Fibroblast of peridontal ligament (primary cell): Measurements from ENCODE around the gene NEGR1.
A peak's percentile ranks its signal among the peaks of the same experiment; 100 is the strongest.

Experiments
- DNase-seq: peaks from one replicate; pipeline ENCODE4 v3.0.0-alpha.2; 2010; ENCODE audit errors: extremely low read depth

The NEGR1 gene

GRCh38 chr1:71565262-71565661, 717.1 kb downstream of the NEGR1 start:
- peak; percentile 85 for DNase-seq

GRCh38 chr1:71562298-71562697, 720.0 kb downstream of the NEGR1 start:
- no peak for DNase-seq

GRCh38 chr1:71561729-71562128, 720.6 kb downstream of the NEGR1 start:
- DNase-seq = peak; percentile 83

- DNase-seq = peak; percentile 14
Observed at GRCh38 chr1:71561206-71561605, 721.1 kb downstream of the NEGR1 start.

- no peak for DNase-seq
Observed at GRCh38 chr1:71559880-71560279, 722.5 kb downstream of the NEGR1 start.

GRCh38 chr1:71557138-71557537, 725.2 kb downstream of the NEGR1 start:
- DNase-seq = no peak

GRCh38 chr1:71548398-71548890, 733.9 kb downstream of the NEGR1 start:
- no peak for DNase-seq

GRCh38 chr1:71542155-71542554, 740.2 kb downstream of the NEGR1 start:
- no peak for DNase-seq

- DNase-seq = no peak
Observed at GRCh38 chr1:71533950-71534349, 748.4 kb downstream of the NEGR1 start.

GRCh38 chr1:71532343-71532742, 750.0 kb downstream of the NEGR1 start:
- no peak for DNase-seq

- no peak for DNase-seq
Observed at GRCh38 chr1:71526824-71527223, 755.5 kb downstream of the NEGR1 start.

- DNase-seq = peak; percentile 9
Observed at GRCh38 chr1:71522721-71523120, 759.6 kb downstream of the NEGR1 start.

GRCh38 chr1:71521655-71522264, 760.6 kb downstream of the NEGR1 start:
- peak; percentile 74 for DNase-seq

- no peak for DNase-seq
Observed at GRCh38 chr1:71511505-71511904, 770.8 kb downstream of the NEGR1 start.

- no peak for DNase-seq
Observed at GRCh38 chr1:71510725-71511124, 771.6 kb downstream of the NEGR1 start.

GRCh38 chr1:71509051-71509595, 773.2 kb downstream of the NEGR1 start:
- peak; percentile 61 for DNase-seq

- DNase-seq = no peak
Observed at GRCh38 chr1:71502006-71502405, 780.3 kb downstream of the NEGR1 start.

GRCh38 chr1:71498542-71498941, 783.8 kb downstream of the NEGR1 start:
- peak; percentile 3 for DNase-seq

GRCh38 chr1:71494163-71494562, 788.2 kb downstream of the NEGR1 start:
- DNase-seq = peak; percentile 16

- peak; percentile 24 for DNase-seq
Observed at GRCh38 chr1:71492298-71493041, 789.9 kb downstream of the NEGR1 start.

- peak; percentile 19 for DNase-seq
Observed at GRCh38 chr1:71490432-71490831, 791.9 kb downstream of the NEGR1 start.

- no peak for DNase-seq
Observed at GRCh38 chr1:71488555-71489252, 793.6 kb downstream of the NEGR1 start.
